Ovary (tissue), 9 donors: ENCODE results near the gene TAB2. TPM values are rescaled to one million over a fixed set of nuclear protein-coding genes. Genes with fewer than 3 reads are reported as not detected.

Experiments used
- DNase-seq, 5 donors: peaks; one replicate each; pipeline ENCODE4 v3.0.0-alpha.2; 2019 to 2020
- H3K27ac ChIP-seq, 2 donors: fragments of 200-600 bp; one replicate each; pipeline versions ENCODE4 v1.5.1 to v1.8.0; 2019 to 2022
- H3K27me3 ChIP-seq: fragments of 200-600 bp; one replicate; pipeline ENCODE4 v1.8.0; 2022
- H3K36me3 ChIP-seq: fragments of 200-600 bp; sonication (generic); one replicate; pipeline ENCODE4 v1.5.1; 2019
- H3K4me1 ChIP-seq: one replicate; pipeline ENCODE4 v1.8.1; 2013; ENCODE audit warnings: mild to moderate bottlenecking, moderate library complexity; ENCODE audit not compliant: insufficient read depth
- H3K4me3 ChIP-seq: fragments of 200-600 bp; sonication (generic); one replicate; pipeline ENCODE4 v1.5.1; 2017
- H3K9me3 ChIP-seq, 2 donors: fragments of 200-600 bp in 1 of 2; sonication (generic) in 1 of 2; one replicate each; pipeline versions ENCODE4 v1.5.1 to v1.8.1; 2013 to 2019; ENCODE audit warnings: mild to moderate bottlenecking in 1 of 2, moderate library complexity in 1 of 2
- CTCF ChIP-seq, 3 donors: fragments of 450-650 bp in 2 of 3; fragments of 200-600 bp in 1 of 3; IDR thresholded peaks; one replicate each; pipeline versions ENCODE4 v1.5.1 to v1.8.0; 2016 to 2022; ENCODE audit warnings: antibody characterized with exemption in 3 of 3, mild to moderate bottlenecking in 1 of 3
- EP300 ChIP-seq: sonication (generic); formaldehyde crosslinking; IDR thresholded peaks from one replicate; pipeline ENCODE4 v1.6.1; 2017; ENCODE audit warnings: antibody characterized with exemption
- POLR2A ChIP-seq: fragments of 450-650 bp; IDR thresholded peaks from one replicate; pipeline ENCODE4 v1.6.1; 2017; ENCODE audit warnings: antibody characterized with exemption, mild to moderate bottlenecking, moderate library complexity
- WGBS, 3 donors: extraction: QIAGEN DNeasy Blood & Tissue Kit in 1 of 3; methylation state at CpG; one replicate each; pipeline versions ENCODE4 v1.1.5 to v1.1.7; 2013 to 2017; 5-methylcytosine and 5-hydroxymethylcytosine counted together
- intact Hi-C, 4 donors: fragments of 100-400 bp; cut with DNase I; formaldehyde crosslinking; loops; one replicate each; pipeline versions ENCODE4 v1.11.0 to v1.15.1; 2022 to 2023
- polyA plus RNA-seq, 2 donors: library from polyadenylated mRNA; stranded (reverse); fragments of 200-250 nt in 1 of 2; fragments of 350-450 nt in 1 of 2; fragmentation: Illumina TruSeq in 1 of 2; extraction: RNeasy Lipid Tissue Mini Kit (QIAGEN cat#74804) in 1 of 2; gene quantifications; one replicate each; pipeline ENCODE4 v1.2.3, GENCODE V29; 2013 to 2014
- total RNA-seq, 7 donors: library from RNA; depleted of rRNA in 2 of 7; stranded (reverse); fragments of >200 nt in 2 of 7; fragmentation: NEBNext Ultra II Directional in 3 of 7; extraction: Animal tissue kit (Norgen Biotek cat#: 25700) in 3 of 7; gene quantifications; one replicate each; pipeline versions ENCODE4 v1.1.0 to v1.2.4, GENCODE V29; 2016 to 2023
- donor health status: DM: no; HTN: no; CAD: no; lungs with moderate emphysema.
- donor health status: DM: no; HTN: no; CAD: no.
- donor health status: Bipolar disorder and iron deficiency.
- donor health status: DM: yes; HTN: yes; CAD: no.
- donor health status: DM: no; HTN: no; CAD: no.
- donor health status: DM: yes; HTN: yes; CAD: no.

The TAB2 gene
- total and polyA plus RNA-seq, 9 donors: 39.6 to 75.9 (median 62.6) TPM

- no peaks in the 10 kb centered on the region for H3K9me3 ChIP-seq
- no peak for DNase-seq
- H3K27me3 ChIP-seq: no peaks in the 10 kb centered on the region
- intact Hi-C loops: no loop called here
- no peaks in the 10 kb centered on the region for H3K4me1 ChIP-seq
- WGBS, 3 donors: 76 to 96% (median 76%) methylated on average over 2 of the region's 2 CpGs
- TF ChIP-seq EP300 (no peak), POLR2A (no peak), CTCF (IDR thresholded peaks at IDR 0.05) (no peak)
- H3K36me3 ChIP-seq: no peaks in the 10 kb centered on the region
- H3K27ac ChIP-seq: no peak overlapping the region
- no peak overlapping the region for H3K4me3 ChIP-seq
Observed at GRCh38 chr6:149372062-149372461, 54.5 kb downstream of the TAB2 start.

GRCh38 chr6:149373511-149373910, 56.0 kb downstream of the TAB2 start:
- no peak for TF ChIP-seq POLR2A
- no peak for TF ChIP-seq CTCF (IDR thresholded peaks at IDR 0.05)
- TF ChIP-seq EP300: no peak
- no peaks in the 10 kb centered on the region for H3K9me3 ChIP-seq
- no peaks in the 10 kb centered on the region for H3K4me1 ChIP-seq
- 96 to 100% (median 99%) methylated on average over 2 of the region's 2 CpGs for WGBS, 3 donors
- H3K4me3 ChIP-seq: no peak overlapping the region
- no peaks in the 10 kb centered on the region for H3K27me3 ChIP-seq
- no peak overlapping the region for H3K27ac ChIP-seq
- intact Hi-C loops: no loop called here
- no peaks in the 10 kb centered on the region for H3K36me3 ChIP-seq
- no peak for DNase-seq

- intact Hi-C loops: no loop called here
- Histone ChIP-seq H3K36me3 (no peaks in the 10 kb centered on the region), H3K9me3 (no peaks in the 10 kb centered on the region), H3K27ac (no peak overlapping the region), H3K4me3 (no peak overlapping the region), H3K27me3 (no peaks in the 10 kb centered on the region), H3K4me1 (peaks cover 1% of the 10 kb centered on the region)
- no peak for TF ChIP-seq POLR2A
- TF ChIP-seq EP300: no peak
- TF ChIP-seq CTCF (IDR thresholded peaks at IDR 0.05): no peak
- no peak for DNase-seq
- 96 to 98% (median 98%) methylated on average over 3 of the region's 3 CpGs for WGBS, 3 donors
Observed at GRCh38 chr6:149379977-149380376, 62.5 kb downstream of the TAB2 start.

- no peak for DNase-seq
- H3K36me3 ChIP-seq: no peaks in the 10 kb centered on the region
- intact Hi-C loops: no loop called here
Observed at GRCh38 chr6:149380523-149380922, 63.0 kb downstream of the TAB2 start.

More at GRCh38 chr6:149380523-149380922, 63.0 kb downstream of the TAB2 start:
- Histone ChIP-seq H3K4me1 (peaks cover 1% of the 10 kb centered on the region), H3K27me3 (no peaks in the 10 kb centered on the region), H3K4me3 (no peak overlapping the region), H3K27ac (no peak overlapping the region), H3K9me3 (no peaks in the 10 kb centered on the region)
- no peak for TF ChIP-seq POLR2A
- no peak for TF ChIP-seq CTCF (IDR thresholded peaks at IDR 0.05)
- no peak for TF ChIP-seq EP300
